HepG2 (cell line): Measurements from ENCODE around the gene KAT7. TPM values are rescaled to one million over a fixed set of nuclear protein-coding genes. Genes with fewer than 3 reads are reported as not detected.

Source experiments
- DNMT3B ChIP-seq: conservative IDR thresholded peaks from 2 replicates; pipeline ENCODE4 v1.6.1; 2016; ENCODE audit warnings: missing biosample characterization, control low read depth
- FLYWCH1 ChIP-seq: sonication (generic); formaldehyde crosslinking; IDR thresholded peaks from 2 replicates; pipeline ENCODE4 v1.8.1; 2023; ENCODE audit warnings: mild to moderate bottlenecking, missing genetic modification reagents
- HIVEP1 ChIP-seq: sonication (generic); formaldehyde crosslinking; IDR thresholded peaks from 2 replicates; pipeline ENCODE4 v1.4.0; 2020; ENCODE audit warnings: mild to moderate bottlenecking, missing genetic modification reagents
- SAFB2 ChIP-seq: sonication (generic); formaldehyde crosslinking; IDR thresholded peaks from 2 replicates; pipeline ENCODE4 v1.5.1; 2020; ENCODE audit warnings: missing genetic modification reagents, low read depth, mild to moderate bottlenecking, borderline replicate concordance
- TBX3 ChIP-seq: fragments of 450-650 bp; IDR thresholded peaks from 2 replicates; pipeline ENCODE4 v1.6.1; 2017; ENCODE audit warnings: antibody characterized with exemption, mild to moderate bottlenecking, inconsistent platforms, borderline replicate concordance
- TSC22D2 ChIP-seq: sonication (generic); formaldehyde crosslinking; IDR thresholded peaks from 2 replicates; pipeline ENCODE4 v1.5.1; 2020; ENCODE audit warnings: missing genetic modification reagents, mild to moderate bottlenecking, borderline replicate concordance
- ZBTB3 ChIP-seq: sonication (generic); formaldehyde crosslinking; IDR thresholded peaks from 2 replicates; pipeline ENCODE4 v1.4.0; 2020; ENCODE audit warnings: low read depth, mild to moderate bottlenecking, moderate library complexity, missing genetic modification reagents, borderline replicate concordance
- ZFP36L1 ChIP-seq: sonication (generic); formaldehyde crosslinking; IDR thresholded peaks from 2 replicates; pipeline ENCODE4 v1.8.0; 2022; ENCODE audit warnings: mild to moderate bottlenecking, missing genetic modification reagents, moderate library complexity
- ZKSCAN1 ChIP-seq: fragments of 150-350 bp; IDR thresholded peaks from 2 replicates; pipeline ENCODE4 v1.6.1; 2014; ENCODE audit warnings: low read length
- ZNF121 ChIP-seq: sonication (generic); formaldehyde crosslinking; IDR thresholded peaks from 2 replicates; pipeline ENCODE4 v1.5.0; 2020; ENCODE audit warnings: mild to moderate bottlenecking, missing genetic modification reagents
- ZNF292 ChIP-seq: sonication (generic); formaldehyde crosslinking; IDR thresholded peaks from 2 replicates; pipeline ENCODE4 v1.8.1; 2022; ENCODE audit warnings: mild to moderate bottlenecking, low read depth, missing genetic modification reagents, borderline replicate concordance
- polyA plus RNA-seq, 8 experiments: library from polyadenylated mRNA; depleted of rRNA in 3 of 8; stranded (reverse) in 7 of 8; unstranded in 1 of 8; fragments of >200 nt; fragmentation: Illumina TruSeq in 4 of 8; extraction: Trizol in 4 of 8; gene quantifications; 2 replicates each; pipeline versions ENCODE4 v1.2.1 to v1.2.3, GENCODE V29; 2011 to 2016; ENCODE audit warnings: low read depth in 4 of 8, missing spikeins in 1 of 8, mixed read lengths in 1 of 8; ENCODE audit not compliant: insufficient read depth in 1 of 8
- total RNA-seq, 5 experiments: library from RNA; depleted of rRNA; stranded (reverse); fragments of >200 nt; fragmentation: Illumina TruSeq; extraction: Trizol; gene quantifications; 2 replicates each; pipeline ENCODE4 v1.2.3, GENCODE V29; 2016; ENCODE audit warnings: low read depth in 1 of 5
- TF ChIP-seq, protein P1 (sequence below): sonication (generic); formaldehyde crosslinking; IDR thresholded peaks from 2 replicates; pipeline ENCODE4 v1.5.0; 2020; ENCODE audit warnings: missing genetic modification reagents
- TF ChIP-seq, protein P2 (sequence below): sonication (generic); formaldehyde crosslinking; IDR thresholded peaks from 2 replicates; pipeline ENCODE4 v1.4.0; 2020; ENCODE audit warnings: mild to moderate bottlenecking, missing genetic modification reagents
- TF ChIP-seq, protein P3 (sequence below): sonication (generic); formaldehyde crosslinking; IDR thresholded peaks from 2 replicates; pipeline ENCODE4 v1.4.0; 2020; ENCODE audit warnings: missing genetic modification reagents
- TF ChIP-seq, protein P4 (sequence below): IDR thresholded peaks from 2 replicates; pipeline ENCODE4 v1.6.1; 2016; ENCODE audit warnings: control low read depth
- TF ChIP-seq, protein P5 (sequence below): sonication (generic); formaldehyde crosslinking; IDR thresholded peaks from 2 replicates; pipeline ENCODE4 v1.5.0; 2020; ENCODE audit warnings: missing genetic modification reagents
- TF ChIP-seq, protein P6 (sequence below): sonication (generic); formaldehyde crosslinking; IDR thresholded peaks from 2 replicates; pipeline ENCODE4 v1.5.1; 2020; ENCODE audit warnings: missing genetic modification reagents, mild to moderate bottlenecking, borderline replicate concordance

KAT7 gene
- total and polyA plus RNA-seq, 2 of the 13 experiments (the other 11 are each of a cell fraction or from before 2014, with no cell fraction given): 21.2 to 39.2 TPM

DNA sequence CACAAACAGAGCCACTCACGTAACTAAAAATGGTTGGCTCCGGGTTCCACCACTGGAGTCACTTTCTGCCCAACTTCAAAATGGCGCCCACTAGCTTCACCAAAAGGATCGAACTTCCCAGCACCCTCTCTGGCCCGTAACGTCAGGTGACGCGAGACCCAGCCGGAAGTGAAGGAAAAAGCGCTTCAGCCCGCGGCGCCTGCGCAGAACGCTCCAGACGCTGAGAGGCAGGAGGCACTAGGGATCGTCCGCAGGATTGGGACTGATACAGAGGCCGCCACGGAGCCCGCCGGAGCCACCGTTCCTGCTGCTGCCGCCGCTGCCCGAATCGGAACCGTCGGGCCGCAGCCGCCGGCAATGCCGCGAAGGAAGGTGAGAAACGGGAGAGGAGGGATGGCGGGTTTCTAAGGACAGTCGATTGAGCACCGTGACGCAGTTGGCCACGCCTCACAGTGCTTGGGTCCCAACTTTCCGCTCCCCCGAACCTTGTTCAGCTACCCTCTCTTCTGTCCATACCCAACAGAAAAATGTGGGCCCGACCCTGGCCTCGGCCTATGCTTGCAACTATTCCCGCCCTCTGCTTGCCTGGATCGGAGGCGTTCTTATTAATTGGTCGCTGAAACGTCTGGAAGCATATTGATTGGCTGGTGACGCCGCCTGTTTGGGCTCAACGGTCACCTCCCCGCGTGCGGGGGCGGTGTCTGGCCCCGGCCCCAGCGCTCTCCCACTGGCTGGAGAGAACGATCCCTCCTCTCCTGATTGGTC lies at the start of gene KAT7 (continued):
- 0 out of 2 replicates have a peak, but pooled peaks have one; percentile 63 for TF ChIP-seq ZNF292 (CRISPR knock-in tag)
- 0 out of 2 replicates have a peak, but pooled peaks have one; percentile 66 for TF ChIP-seq ZBTB3 (CRISPR knock-in tag)
- TF ChIP-seq, protein P1, sequence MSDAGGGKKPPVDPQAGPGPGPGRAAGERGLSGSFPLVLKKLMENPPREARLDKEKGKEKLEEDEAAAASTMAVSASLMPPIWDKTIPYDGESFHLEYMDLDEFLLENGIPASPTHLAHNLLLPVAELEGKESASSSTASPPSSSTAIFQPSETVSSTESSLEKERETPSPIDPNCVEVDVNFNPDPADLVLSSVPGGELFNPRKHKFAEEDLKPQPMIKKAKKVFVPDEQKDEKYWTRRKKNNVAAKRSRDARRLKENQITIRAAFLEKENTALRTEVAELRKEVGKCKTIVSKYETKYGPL (CRISPR knock-in tag): no peak; the same call in 1 of the 2 replicates
- TF ChIP-seq ZKSCAN1: no peak
- TF ChIP-seq ZFP36L1 (CRISPR knock-in tag): peak; percentile 96
- TF ChIP-seq, protein P2, sequence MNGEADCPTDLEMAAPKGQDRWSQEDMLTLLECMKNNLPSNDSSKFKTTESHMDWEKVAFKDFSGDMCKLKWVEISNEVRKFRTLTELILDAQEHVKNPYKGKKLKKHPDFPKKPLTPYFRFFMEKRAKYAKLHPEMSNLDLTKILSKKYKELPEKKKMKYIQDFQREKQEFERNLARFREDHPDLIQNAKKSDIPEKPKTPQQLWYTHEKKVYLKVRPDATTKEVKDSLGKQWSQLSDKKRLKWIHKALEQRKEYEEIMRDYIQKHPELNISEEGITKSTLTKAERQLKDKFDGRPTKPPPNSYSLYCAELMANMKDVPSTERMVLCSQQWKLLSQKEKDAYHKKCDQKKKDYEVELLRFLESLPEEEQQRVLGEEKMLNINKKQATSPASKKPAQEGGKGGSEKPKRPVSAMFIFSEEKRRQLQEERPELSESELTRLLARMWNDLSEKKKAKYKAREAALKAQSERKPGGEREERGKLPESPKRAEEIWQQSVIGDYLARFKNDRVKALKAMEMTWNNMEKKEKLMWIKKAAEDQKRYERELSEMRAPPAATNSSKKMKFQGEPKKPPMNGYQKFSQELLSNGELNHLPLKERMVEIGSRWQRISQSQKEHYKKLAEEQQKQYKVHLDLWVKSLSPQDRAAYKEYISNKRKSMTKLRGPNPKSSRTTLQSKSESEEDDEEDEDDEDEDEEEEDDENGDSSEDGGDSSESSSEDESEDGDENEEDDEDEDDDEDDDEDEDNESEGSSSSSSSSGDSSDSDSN (CRISPR knock-in tag): peak; percentile 47; the same call in 1 of the 2 replicates
- TF ChIP-seq, protein P3, sequence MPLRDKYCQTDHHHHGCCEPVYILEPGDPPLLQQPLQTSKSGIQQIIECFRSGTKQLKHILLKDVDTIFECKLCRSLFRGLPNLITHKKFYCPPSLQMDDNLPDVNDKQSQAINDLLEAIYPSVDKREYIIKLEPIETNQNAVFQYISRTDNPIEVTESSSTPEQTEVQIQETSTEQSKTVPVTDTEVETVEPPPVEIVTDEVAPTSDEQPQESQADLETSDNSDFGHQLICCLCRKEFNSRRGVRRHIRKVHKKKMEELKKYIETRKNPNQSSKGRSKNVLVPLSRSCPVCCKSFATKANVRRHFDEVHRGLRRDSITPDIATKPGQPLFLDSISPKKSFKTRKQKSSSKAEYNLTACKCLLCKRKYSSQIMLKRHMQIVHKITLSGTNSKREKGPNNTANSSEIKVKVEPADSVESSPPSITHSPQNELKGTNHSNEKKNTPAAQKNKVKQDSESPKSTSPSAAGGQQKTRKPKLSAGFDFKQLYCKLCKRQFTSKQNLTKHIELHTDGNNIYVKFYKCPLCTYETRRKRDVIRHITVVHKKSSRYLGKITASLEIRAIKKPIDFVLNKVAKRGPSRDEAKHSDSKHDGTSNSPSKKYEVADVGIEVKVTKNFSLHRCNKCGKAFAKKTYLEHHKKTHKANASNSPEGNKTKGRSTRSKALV (CRISPR knock-in tag): peak; percentile 72; the same call in 1 of the 2 replicates
- peak; percentile 40; the same call in 1 of the 2 replicates for TF ChIP-seq TSC22D2 (CRISPR knock-in tag)
- TF ChIP-seq FLYWCH1 (CRISPR knock-in tag): no peak
- TF ChIP-seq, protein P4, sequence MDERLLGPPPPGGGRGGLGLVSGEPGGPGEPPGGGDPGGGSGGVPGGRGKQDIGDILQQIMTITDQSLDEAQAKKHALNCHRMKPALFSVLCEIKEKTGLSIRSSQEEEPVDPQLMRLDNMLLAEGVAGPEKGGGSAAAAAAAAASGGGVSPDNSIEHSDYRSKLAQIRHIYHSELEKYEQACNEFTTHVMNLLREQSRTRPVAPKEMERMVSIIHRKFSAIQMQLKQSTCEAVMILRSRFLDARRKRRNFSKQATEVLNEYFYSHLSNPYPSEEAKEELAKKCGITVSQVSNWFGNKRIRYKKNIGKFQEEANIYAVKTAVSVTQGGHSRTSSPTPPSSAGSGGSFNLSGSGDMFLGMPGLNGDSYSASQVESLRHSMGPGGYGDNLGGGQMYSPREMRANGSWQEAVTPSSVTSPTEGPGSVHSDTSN (CRISPR knock-in tag): peak; percentile 93
- peak; percentile 42; the same call in 1 of the 2 replicates for TF ChIP-seq DNMT3B (CRISPR knock-in tag)
- TF ChIP-seq, protein P5, sequence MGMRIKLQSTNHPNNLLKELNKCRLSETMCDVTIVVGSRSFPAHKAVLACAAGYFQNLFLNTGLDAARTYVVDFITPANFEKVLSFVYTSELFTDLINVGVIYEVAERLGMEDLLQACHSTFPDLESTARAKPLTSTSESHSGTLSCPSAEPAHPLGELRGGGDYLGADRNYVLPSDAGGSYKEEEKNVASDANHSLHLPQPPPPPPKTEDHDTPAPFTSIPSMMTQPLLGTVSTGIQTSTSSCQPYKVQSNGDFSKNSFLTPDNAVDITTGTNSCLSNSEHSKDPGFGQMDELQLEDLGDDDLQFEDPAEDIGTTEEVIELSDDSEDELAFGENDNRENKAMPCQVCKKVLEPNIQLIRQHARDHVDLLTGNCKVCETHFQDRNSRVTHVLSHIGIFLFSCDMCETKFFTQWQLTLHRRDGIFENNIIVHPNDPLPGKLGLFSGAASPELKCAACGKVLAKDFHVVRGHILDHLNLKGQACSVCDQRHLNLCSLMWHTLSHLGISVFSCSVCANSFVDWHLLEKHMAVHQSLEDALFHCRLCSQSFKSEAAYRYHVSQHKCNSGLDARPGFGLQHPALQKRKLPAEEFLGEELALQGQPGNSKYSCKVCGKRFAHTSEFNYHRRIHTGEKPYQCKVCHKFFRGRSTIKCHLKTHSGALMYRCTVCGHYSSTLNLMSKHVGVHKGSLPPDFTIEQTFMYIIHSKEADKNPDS (CRISPR knock-in tag): no peak
- peak; percentile 56; the same call in 1 of the 2 replicates for TF ChIP-seq ZNF121
- TF ChIP-seq, protein P6, sequence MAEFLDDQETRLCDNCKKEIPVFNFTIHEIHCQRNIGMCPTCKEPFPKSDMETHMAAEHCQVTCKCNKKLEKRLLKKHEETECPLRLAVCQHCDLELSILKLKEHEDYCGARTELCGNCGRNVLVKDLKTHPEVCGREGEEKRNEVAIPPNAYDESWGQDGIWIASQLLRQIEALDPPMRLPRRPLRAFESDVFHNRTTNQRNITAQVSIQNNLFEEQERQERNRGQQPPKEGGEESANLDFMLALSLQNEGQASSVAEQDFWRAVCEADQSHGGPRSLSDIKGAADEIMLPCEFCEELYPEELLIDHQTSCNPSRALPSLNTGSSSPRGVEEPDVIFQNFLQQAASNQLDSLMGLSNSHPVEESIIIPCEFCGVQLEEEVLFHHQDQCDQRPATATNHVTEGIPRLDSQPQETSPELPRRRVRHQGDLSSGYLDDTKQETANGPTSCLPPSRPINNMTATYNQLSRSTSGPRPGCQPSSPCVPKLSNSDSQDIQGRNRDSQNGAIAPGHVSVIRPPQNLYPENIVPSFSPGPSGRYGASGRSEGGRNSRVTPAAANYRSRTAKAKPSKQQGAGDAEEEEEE (CRISPR knock-in tag): peak; percentile 85; the same call in 1 of the 2 replicates
- peak; percentile 72; the same call in 1 of the 2 replicates for TF ChIP-seq TBX3
- TF ChIP-seq SAFB2 (CRISPR knock-in tag): peak; percentile 81; the same call in 1 of the 2 replicates
- peak; percentile 15; the same call in 1 of the 2 replicates for TF ChIP-seq HIVEP1 (CRISPR knock-in tag)
